ENCODE results near the gene SHISAL1.
A peak's percentile ranks its signal among the peaks of the same experiment; 100 is the strongest.

The SHISAL1 gene

DNA sequence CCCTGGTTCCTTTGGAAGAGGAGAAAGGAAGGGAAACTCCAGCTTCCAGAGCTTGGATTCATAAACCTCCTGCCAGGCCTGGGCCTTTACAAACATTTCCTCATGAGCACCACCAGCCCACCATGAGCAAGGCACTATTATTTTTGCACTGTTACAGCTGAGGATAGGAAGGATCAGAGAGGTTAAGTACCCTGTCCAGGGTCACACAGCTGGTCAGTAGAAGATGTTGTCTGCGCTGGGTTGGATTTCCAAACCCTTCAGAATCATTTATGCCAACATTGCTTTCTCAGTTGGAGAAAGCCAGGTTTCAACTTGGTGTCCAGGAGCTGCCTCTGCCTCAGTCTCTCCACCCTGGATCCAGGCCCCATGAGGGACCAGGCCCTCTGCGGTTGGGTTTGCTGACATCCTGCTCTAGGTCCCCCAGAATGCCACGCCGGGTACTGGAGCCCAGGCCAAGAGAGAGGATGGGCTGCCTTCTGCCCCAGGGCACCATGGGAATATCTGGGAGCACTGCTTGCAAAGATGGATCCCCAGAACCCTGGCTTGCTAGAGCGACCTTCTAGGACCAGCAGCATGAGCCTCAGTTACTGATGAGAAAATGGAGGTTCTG is 29.7 kb upstream of the SHISAL1 start:
- DNase-seq (ENCODE audit: low spot score), result no peak

DNA sequence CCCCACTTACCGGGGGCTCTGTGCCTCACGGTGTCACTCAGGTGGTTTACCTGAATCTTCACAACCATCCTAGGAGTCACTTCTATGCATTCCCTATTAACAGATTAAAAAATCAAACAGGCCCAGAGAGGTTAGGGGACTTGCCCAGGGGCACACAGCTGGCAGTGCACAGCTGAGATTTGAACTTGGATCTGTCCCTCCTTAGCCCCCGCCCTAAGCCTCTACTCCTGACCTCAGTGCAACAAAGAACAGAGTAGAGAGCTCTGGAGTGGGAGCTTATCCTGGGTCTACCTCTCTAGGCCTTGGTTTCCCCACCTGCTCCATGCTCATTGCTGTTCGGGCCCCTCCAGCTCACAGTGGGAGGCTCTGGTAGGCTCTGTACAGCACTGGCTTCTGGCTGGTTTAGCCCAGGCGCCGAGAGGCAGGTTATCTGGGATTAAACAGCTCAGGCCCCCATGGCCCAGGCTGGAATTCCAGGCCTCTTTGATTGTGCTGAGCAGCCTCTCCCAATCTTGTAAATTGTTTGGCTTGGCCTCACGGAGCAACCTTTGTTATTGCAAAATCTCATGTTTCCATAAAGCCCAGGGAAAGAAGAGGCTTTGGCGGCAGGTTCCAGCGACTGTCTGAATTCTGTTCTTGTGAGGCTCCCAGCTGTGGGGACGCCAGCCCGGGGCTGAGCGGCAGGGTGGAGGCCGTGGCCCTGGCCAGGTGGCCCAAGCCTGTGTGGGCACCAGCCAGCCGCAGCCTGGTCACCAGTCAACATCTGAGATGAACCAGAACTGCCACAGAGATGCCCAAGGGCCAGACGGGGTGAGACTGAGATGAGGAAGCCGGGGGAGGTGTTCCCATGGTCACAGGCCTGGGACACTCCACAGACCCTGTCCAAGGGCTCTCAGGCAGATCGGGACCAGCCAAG is 28.9 kb upstream of the SHISAL1 start:
- no peak for DNase-seq (ENCODE audit: low spot score)

DNA sequence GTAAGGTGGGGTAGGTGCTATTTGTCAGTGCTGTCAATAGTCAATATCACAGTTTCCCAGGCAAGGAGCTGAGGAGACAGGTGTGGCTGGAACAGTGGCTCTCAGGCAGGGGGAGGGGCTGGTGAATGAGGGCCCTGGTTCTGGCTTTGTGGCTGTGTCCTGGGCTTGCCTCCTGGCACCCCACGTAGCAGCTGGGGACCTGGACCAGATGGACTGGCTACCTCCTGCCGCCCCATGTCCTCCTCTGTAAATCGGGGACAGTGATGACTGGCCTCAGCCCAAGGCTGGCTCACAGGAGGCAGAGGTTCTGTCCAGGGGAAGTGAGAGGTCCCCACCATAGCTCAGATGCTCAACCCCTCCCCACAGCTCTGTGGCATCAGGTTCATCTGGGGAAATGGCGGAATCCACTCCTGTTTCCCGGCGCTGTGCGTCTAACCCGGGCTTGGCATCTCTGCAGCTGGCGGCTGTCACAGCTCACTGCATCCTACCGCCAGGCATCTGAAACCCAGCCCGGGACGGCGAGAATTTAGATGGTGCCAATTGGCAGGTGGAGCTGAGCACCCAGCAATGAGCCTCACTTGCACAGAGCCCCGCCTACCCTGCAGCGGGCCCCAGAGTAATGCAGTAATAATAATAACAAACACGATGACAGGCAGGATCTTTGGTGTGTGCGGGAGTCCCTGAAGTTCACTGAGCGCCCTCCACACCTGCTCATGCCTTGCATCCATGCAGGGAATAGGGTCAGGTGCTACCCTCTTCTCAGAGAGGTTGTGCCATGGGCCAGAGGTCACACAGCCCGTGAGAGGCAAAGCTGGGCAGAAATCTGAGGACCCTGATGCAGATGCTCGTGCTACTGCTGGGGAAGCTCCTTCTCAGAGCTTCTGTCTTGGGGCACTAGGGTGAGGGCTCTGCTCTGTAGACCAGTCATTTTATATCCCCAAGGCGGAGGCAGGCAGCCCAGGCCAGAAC is 27.8 kb upstream of the SHISAL1 start:
- no peak for DNase-seq (ENCODE audit: low spot score)

DNA sequence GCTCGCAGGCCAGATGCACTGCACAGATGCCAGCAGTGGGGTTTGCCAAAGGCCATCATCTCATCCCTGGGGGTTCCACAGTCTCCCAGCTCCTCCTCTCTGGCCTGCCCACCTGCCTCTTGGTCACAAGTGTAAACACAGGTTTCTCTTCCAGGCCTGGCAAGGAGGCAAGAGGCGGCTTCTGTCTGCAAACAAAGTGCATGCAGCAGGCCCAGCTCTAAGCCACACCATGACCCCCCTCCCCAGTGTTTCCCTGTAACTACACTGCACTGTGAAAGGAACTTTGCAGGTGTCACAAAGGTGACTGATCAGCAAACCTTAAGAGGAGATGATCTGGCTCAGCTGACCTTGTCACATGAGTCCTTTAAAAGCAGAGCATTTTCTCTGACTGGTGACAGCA is 26.2 kb upstream of the SHISAL1 start:
- no peak for DNase-seq (ENCODE audit: low spot score)

DNA sequence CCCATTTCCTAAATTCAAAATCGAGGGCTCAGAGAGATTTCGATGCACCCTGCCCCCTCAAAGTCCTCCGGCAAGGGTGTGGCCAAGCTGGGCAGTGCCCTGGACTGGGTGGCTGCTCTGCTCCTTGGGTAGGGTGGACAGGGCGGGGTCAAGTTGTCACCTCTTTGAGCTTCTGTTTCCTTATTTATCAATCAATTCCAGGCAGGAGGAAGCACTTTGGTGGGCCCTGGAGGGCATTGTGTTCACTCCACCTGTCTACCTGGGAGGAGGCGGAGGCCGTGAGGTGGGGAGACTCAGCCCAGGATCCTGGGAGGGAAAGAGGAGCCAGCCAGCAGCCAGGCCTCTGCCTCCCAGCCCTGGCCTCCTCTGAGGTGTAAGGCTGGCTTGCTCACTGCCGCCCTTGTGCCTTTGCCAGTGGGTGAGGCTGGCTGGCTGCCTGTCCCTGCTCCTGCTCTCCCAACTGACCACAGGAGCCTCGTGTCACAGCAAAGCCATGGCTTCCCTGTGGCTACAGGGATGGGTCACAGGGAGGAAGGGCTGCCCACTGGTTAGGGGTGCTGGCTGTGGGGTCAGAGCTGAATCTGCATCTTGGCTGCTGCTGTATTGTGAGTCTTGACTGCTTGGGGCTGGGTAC is 25.5 kb upstream of the SHISAL1 start:
- DNase-seq (ENCODE audit: low spot score), result no peak

DNA sequence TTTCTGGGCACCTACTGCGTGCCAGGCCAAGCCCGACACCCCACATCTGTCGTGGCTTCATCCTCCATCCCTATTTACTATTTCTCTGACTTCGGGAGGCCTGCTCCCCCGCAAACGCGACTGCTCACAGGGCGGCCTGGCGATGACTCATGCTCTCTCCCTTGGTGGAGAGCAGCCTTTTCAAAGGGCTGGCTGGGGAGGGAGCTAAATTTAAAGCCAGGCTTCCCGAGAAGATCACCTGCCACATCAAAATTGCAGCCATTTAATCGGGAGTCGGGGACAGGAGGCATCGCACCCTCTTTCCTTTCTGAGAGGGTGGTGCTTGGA is 24.9 kb upstream of the SHISAL1 start:
- peak; percentile 13 for DNase-seq (ENCODE audit: low spot score)

DNA sequence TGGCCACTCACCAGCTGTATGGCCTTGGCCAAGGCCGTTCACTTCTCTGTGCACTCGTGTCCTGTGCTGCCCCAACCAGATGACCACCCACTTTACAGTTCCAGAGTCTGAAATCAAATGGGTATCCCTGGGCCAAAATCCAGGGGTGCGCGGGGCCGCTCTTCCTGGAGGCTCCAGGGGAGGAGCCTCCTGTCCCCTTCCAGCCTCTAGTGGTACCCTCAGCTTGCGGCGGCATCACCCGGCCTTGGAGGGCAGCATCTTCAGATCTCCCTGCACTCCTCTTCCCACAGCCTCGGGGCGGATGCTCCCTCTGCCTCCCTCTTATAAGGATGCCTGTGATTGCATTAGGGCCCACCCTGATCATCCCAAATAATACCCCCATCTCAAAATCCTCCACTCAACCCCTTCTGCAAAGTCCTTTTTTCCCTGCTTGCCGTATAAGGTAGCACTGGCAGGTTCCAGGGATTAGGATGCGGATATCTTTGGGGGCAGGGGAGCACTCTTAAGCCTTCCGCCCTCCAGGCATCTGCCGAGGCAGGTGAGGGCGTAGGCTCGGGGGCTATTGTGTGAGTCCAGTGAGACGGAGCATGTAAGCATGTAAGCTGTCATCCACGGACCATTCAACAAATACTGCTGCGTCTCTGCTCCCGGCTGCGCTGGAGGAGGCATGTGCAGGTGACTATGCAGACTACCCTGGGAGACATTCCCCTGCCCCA is 24.4 kb upstream of the SHISAL1 start:
- no peak for DNase-seq (ENCODE audit: low spot score)

DNA sequence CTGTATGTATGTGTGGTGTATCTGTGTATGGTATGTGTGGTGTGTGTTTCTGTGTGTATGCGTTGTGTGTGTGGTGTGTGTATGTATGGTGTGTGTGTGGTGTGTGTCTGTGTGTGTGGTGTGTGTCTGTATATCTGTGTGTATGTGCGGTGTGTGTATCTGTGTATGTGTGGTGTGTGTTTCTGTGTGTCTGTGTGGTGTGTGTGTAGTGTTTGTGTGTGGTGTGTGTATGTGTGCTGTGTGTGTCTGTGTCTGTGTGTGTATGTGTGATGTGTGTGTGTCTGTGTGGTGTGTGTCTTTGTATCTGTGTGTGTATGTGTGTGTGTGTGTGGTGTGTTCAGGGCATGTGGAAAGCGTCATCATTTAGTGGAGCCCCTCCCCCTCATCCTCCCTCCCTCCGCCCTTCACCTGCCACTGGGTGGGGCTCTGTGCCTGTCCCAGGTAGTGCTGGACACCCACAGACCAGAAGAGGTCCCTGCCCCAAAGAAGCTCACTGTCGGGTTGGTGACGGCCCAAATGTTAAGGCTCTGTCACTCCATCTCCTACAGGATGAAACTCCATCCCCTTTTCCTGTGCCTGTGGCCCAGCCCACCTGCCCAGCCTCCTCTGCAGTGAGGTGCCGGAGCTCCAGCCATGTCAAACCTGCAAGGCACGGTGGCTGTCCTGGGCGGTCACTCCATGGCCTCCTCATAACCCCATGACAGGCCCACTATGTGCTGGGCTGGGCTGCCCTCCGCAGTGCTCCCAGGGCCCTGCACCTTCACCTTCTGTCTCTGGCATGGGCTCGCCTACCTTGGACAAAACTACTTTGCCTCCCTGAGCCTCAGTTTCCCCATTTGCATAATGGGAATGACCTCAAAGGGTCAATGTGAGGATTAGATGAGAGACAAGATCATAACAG is 23.4 kb upstream of the SHISAL1 start:
- no peak for DNase-seq (ENCODE audit: low spot score)

DNA sequence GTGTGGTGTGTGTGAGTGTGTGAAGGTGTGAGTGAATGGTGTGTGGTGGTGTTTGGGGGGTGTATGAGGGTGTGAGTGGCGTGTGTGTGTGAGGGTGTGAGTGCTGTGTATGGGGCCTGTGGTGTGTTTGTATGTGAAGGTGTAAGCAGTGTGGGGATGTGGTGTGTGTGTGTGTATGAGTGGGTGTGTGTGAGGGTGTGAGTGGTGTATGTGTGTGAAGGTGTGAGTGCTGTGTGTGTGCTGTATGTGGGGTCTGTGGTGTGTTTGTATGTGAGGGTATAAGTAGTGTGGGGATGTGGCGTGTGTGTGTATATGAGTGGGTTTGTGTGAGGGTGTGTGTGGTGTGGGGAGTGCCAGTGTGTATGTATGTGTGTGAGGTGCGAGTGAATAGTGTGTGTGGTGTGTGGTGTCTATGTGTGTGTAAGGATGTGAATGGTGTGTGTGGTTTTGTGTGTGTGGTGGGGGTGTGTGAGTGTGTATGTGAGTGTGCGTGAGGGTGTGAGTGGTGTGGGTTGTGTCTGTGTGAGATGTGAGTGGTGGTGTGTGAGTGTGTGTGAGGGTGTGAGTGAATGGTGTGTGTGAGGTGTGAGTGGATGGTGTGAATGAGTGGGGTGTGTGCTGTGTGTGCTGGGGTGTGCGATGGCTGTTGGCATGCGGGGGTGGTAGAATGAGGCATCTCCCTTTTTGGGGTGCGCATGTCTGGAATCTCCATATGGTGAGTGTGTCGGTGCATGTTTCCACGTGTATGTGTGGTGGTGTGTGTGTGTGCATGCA is 22.5 kb upstream of the SHISAL1 start:
- no peak for DNase-seq (ENCODE audit: low spot score)

DNA sequence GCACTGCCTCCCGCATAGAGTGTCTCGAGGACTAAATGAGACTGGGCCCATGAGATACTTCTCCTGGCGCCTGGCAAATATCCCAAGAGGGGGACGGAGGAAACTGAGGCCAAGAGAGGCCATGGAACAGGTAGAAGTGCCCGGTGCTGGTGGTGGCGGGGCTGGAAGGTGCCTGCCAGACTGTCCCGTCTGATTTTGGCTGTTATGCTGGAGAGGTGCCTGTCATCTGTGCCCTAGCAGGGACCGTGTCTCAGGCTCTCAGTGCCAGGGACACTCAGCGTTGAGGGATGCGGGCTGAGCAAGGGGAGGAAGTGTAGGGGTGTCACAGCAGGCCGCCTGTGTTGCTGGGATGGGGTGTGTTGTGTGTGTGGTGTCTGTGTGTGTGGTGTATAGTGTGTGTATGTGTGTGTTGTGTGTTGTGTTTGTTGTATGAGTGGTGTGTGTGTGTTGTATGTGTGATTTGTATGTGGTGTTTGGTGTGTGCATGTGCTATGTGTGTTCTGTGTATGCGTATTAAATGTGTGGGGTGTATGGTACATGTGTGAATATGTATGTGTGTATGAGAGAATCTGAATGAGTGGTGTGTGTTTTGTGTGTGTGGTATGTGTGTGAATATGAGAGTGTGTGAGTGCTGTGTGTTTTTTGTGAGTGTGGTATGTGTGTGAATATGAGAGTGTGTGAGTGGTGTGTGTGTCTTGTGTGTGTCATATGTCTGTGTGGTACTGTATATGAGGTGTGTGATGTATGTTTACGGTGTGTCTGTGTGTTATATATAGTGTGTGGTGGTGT is 21.3 kb upstream of the SHISAL1 start:
- no peak for DNase-seq (ENCODE audit: low spot score)

DNA sequence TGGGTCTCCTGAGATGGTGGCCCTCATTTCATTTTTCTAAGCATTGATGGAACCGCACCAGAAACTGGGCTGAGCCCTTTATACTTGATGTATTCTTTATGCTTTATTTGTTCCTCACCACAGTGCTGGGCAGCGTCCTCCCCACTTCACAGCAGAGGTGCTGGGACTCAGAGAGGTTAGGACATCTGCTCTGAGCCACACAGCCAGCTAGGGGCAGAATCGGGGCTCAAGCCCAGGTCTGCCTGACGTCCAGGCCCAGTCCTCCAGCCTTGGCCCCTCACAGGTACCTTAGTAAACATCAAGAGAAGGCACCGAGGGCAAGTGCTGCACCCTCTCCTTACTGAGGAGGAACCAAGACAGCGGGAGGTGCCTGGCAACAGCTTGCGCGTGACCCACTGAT is 20.2 kb upstream of the SHISAL1 start:
- no peak for DNase-seq (ENCODE audit: low spot score)

DNA sequence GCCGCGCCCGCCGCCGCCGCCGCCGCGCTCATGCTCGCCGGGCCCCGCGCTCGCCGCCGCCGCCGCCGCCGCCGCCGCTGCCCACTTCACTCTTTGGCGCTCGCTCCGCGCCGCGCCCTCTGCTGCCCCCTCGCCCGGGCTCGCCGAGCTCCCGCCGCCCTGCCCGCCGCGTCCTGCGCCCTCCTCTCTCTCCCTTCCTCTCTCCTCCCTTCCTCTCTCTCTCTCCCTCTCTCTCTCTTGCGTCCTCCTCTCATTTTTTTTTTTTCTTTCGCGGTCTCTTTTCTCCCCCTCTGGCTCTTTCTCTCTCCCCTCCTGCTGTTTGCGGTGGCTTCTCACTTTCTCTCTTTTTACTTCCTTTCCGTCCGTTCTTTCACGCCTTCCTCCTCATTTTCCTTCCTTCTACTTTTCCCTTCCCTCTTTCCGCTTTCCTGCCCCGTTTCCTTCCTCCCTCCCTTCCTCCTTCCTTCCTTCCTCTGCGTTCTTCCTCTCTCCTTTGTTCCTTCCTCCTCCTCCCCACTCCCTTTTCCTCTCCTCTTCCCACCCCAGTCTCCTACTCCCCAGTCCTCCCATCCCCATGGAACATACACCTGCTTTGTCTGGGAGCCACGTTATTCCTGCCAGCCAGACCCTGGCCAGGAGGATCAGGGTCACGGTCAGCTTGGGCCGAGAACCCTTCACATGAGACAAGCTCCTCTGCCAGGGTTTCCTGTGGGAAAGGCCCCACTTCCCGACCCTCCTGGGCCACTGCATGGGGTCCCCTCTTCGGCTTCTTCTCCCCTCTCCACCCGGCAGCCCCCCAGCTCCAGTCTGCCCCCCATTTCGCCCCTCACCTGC is 19.3 kb upstream of the SHISAL1 start:
- no peak for DNase-seq (ENCODE audit: low spot score)

DNA sequence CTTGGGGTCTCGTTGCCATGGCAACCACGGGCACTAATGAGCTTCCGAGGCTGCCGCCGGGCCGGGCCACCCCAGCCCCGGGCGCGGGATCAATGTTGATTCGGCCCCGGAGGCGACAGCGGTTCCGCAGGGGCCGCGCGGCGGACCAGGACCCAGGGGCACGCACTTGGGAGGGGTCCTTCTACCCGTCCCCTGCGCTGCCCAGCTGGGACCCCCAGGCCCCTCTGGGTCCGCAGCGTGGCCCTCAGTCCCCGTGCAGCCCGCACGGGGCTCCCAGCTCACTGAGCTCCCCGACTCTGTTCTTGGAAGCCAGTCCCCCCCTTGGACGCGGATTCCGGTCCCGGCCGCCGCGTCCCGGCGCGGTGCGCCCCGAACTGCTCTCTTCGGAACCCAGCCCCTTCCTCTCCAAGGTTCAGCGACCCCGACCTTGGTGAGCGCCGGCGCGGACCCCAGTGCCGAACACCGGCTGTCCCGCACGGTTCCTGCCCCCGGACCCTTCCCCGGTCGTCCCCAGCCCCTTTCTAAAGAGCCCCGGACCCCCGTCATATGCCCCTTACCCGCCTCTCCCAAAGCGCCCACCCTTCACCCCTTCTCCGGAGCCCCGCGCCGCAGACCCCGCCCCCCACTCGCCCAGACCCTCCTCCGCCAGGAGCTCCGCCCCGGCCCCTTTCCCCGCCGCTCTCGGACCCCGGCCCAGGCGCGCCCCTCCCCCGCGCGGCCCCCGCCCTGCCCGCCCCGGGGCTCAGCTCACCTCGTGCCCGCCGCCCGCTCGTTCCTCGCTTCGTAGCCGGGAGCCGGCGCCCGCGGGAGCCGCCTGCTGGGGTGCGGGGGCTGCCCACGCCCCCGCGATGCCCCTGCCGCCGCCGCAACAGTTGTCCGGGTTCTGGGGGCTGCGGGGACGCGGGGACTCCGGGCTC is 18.3 kb upstream of the SHISAL1 start:
- no peak for DNase-seq (ENCODE audit: low spot score)

DNA sequence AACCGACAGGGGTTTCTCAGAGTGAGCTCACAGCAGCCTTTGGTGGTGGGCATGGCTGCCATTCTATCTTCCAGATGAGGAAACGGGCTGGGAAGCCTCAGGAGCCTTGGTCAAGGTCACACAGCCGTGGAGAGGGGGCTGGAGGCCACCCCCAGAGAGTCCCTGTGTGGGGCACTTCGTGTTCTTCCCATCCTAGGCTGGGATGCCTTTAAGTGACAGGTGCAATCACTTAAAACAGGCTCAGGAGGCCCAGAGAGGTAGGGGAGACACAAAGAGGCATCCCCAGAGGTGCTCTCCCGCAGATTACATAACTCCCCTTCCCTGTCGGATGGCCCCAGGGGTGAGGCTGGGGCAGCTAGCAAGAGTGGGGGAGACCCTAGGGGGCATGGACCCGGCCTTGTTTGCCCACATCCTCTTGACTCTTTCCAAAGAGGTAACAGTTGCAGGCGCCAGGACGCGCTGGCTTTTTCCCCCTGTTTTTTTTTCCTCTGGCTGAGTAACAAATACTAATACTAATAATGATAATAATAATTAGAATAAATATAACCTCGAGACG is 17.5 kb upstream of the SHISAL1 start:
- DNase-seq (ENCODE audit: low spot score), result no peak

DNA sequence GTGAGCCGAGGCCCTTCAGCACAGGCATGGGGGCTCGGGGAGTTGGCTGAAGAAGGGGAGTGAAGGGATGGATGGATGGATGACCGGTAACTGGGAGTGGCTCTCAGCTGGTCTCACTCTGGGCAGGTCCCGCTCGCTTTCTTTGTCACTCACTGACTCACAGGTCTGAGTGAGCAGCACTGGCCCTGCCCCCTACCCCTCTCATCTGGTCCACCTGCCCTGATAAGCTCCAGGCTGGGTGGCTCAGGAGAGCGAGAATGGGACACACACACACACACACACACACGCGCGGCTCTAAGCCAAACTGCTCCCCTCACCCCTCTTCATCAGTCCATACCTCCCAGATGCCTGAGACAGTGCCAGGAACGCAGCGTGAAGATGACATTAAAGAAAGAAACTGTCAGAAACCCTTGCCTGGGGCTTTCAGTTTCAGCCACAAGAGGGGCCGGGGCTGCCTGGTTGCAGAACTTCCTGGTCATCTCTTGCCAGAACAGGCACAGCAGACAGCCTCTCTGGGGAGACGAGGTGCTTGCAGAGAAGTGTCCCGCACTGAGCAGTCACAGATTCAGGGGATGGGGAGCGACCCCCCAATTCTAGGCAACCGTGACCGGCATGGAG is 16.5 kb upstream of the SHISAL1 start:
- no peak for DNase-seq (ENCODE audit: low spot score)

DNA sequence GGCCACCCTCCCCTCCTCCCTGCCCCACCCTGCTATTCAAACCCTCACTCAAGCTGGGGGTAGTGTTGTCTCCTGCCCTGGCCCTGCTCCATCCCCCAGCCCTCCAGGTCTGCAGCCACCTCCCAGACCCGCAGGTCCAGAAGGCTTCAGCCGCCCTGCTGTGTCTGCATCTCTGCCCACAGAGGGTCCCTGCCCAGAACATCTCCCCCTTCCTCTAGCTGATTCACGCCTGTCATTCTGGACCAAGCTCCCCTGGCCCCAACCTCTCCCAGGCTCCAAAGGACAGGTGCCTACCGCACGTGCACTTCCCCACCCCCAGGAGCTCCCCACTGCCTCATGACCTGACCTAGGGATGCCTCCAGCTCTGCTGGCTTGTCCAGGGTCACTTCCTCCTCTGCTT is 16.0 kb upstream of the SHISAL1 start:
- no peak for DNase-seq (ENCODE audit: low spot score)

Data from putamen (tissue), 1 donor.